Measurements from ENCODE around the gene PLXDC2. TPM values are rescaled to one million over a fixed set of nuclear protein-coding genes. Genes with fewer than 3 reads are reported as not detected.
A peak's percentile ranks its signal among the peaks of the same experiment; 100 is the strongest.

Gene PLXDC2
- total and polyA plus RNA-seq, 2 experiments from 2014 or later: 39.9 to 52.2 TPM

- no peaks in the 10 kb centered on the region for H3K9me2 ChIP-seq (replicated peaks; ENCODE audit: insufficient read depth)
- H3K4me2 ChIP-seq: no peak overlapping the region
- no peak for DNase-seq (ENCODE audit: low spot score)
- no peak overlapping the region for H3K4me3 ChIP-seq
- no peaks in the 10 kb centered on the region for H3K9me3 ChIP-seq (ENCODE audit: low read depth)
- no peak overlapping the region for H2AFZ ChIP-seq
- WGBS (ENCODE audit: low lambda C conversion rate, missing lambda C conversion rate): 85% methylated on average over 13 of the region's 13 CpGs
- H3K27ac ChIP-seq: peak overlapping the region; percentile 21
- peaks cover 35% of the 10 kb centered on the region for H3K4me1 ChIP-seq (ENCODE audit: insufficient read depth)
- TF ChIP-seq CTCF (IDR thresholded peaks at IDR 0.05; ENCODE audit: poor library complexity) (no peak), EZH2 (IDR thresholded peaks at IDR 0.05; ENCODE audit: borderline replicate concordance) (no peak), EZH2phosphoT487 (IDR thresholded peaks at IDR 0.05; ENCODE audit: low read depth, severe bottlenecking, unreplicated experiment) (no peak)
- no peaks in the 10 kb centered on the region for H4K20me1 ChIP-seq (ENCODE audit: insufficient read depth, poor library complexity, severe bottlenecking)
- H3K79me2 ChIP-seq: peaks cover 10% of the 10 kb centered on the region
- H3K36me3 ChIP-seq (replicated peaks; ENCODE audit: insufficient read depth, low read depth): no peaks in the 10 kb centered on the region
- no peaks in the 10 kb centered on the region for H3K27me3 ChIP-seq
Observed at GRCh38 chr10:19921300-19922140, 105.3 kb downstream of the PLXDC2 start.

GRCh38 chr10:19922236-19922963, 106.2 kb downstream of the PLXDC2 start:
- Histone ChIP-seq H3K4me2 (peak overlapping the region; percentile 8), H2AFZ (no peak overlapping the region), H3K27ac (peak overlapping the region; percentile 21), H3K4me1 (ENCODE audit: insufficient read depth) (peaks cover 35% of the 10 kb centered on the region), H3K36me3 (replicated peaks; ENCODE audit: insufficient read depth, low read depth) (no peaks in the 10 kb centered on the region), H3K4me3 (no peak overlapping the region), H3K27me3 (no peaks in the 10 kb centered on the region), H3K79me2 (peaks cover 6% of the 10 kb centered on the region), H4K20me1 (ENCODE audit: insufficient read depth, poor library complexity, severe bottlenecking) (no peaks in the 10 kb centered on the region), H3K9me2 (replicated peaks; ENCODE audit: insufficient read depth) (no peaks in the 10 kb centered on the region), H3K9me3 (ENCODE audit: low read depth) (no peaks in the 10 kb centered on the region)
- peak; percentile 20 for DNase-seq (ENCODE audit: low spot score)
- WGBS (ENCODE audit: low lambda C conversion rate, missing lambda C conversion rate): 60% methylated on average over 3 of the region's 3 CpGs
- TF ChIP-seq EZH2 (IDR thresholded peaks at IDR 0.05; ENCODE audit: borderline replicate concordance) (no peak), EZH2phosphoT487 (IDR thresholded peaks at IDR 0.05; ENCODE audit: low read depth, severe bottlenecking, unreplicated experiment) (no peak), CTCF (IDR thresholded peaks at IDR 0.05; ENCODE audit: poor library complexity) (no peak)

- H4K20me1 ChIP-seq (ENCODE audit: insufficient read depth, poor library complexity, severe bottlenecking): no peaks in the 10 kb centered on the region
- H3K4me1 ChIP-seq (ENCODE audit: insufficient read depth): peaks cover 12% of the 10 kb centered on the region
- H3K4me2 ChIP-seq: no peak overlapping the region
- H3K4me3 ChIP-seq: no peak overlapping the region
- no peaks in the 10 kb centered on the region for H3K9me2 ChIP-seq (replicated peaks; ENCODE audit: insufficient read depth)
- WGBS (ENCODE audit: low lambda C conversion rate, missing lambda C conversion rate): 84% methylated on average over 4 of the region's 4 CpGs
- H3K36me3 ChIP-seq (replicated peaks; ENCODE audit: insufficient read depth, low read depth): no peaks in the 10 kb centered on the region
- TF ChIP-seq EZH2phosphoT487 (IDR thresholded peaks at IDR 0.05; ENCODE audit: low read depth, severe bottlenecking, unreplicated experiment) (no peak), EZH2 (IDR thresholded peaks at IDR 0.05; ENCODE audit: borderline replicate concordance) (no peak), CTCF (IDR thresholded peaks at IDR 0.05; ENCODE audit: poor library complexity) (no peak)
- peaks cover 6% of the 10 kb centered on the region for H3K79me2 ChIP-seq
- H3K27me3 ChIP-seq: no peaks in the 10 kb centered on the region
- no peaks in the 10 kb centered on the region for H3K9me3 ChIP-seq (ENCODE audit: low read depth)
- no peak overlapping the region for H2AFZ ChIP-seq
- H3K27ac ChIP-seq: no peak overlapping the region
- DNase-seq (ENCODE audit: low spot score): no peak
Observed at GRCh38 chr10:19925064-19925463, 108.8 kb downstream of the PLXDC2 start.

Data from hepatocyte (in vitro differentiated cells).